Stimulated activated CD4-positive, alpha-beta T cell treated with anti-CD3 and anti-CD28 coated beads, Interleukin-12 subunit alpha, Interleukin-12 subunit beta, amount 100 ng/mL, for 24 hours (primary cell): ENCODE measurements around the gene RANBP2.
A peak's percentile ranks its signal among the peaks of the same experiment; 100 is the strongest.

Experiments used
- DNase-seq, 2 experiments: peaks; one replicate each; pipeline ENCODE4 v3.0.0-alpha.2; 2020; ENCODE audit warnings: low read depth in 2 of 2

RANBP2 gene

DNA sequence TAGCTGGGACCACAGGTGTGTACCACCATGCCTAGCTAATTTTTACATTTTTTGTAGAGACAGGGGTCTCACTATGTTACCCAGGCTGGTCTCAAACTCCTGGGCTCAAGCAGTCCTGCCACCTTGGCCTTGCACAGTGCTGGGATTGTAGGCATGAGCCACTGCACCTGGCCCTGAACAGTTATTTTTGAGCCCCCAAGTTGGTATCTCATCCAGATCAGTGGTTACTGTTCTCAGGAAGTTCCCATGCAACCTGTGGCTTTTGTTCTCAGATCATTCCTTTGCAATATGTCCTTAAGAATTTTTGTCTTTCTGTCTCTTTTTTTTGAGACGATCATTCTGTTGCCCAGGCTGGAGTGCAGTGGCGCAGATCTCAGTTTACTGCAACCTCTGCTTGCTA, 59.6 kb downstream of the RANBP2 start:
- DNase-seq = no peak

DNA sequence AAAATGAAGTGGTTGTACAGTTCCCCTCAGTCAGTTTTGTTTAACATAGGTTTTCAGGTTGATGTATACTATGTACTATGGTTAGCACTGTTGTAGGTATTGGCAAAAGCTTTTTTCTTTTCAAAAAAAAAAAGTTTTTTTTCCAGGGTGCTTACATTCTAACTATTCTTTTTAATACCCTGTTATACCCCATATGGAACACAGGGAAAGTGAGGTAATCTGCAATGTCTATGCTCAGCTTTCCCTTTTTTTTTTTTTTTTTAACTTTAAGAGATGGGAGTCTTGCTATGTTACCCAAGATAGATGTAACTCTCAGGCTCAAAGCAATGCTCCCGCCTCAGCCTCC, 66.7 kb downstream of the RANBP2 start:
- no peak for DNase-seq

DNA sequence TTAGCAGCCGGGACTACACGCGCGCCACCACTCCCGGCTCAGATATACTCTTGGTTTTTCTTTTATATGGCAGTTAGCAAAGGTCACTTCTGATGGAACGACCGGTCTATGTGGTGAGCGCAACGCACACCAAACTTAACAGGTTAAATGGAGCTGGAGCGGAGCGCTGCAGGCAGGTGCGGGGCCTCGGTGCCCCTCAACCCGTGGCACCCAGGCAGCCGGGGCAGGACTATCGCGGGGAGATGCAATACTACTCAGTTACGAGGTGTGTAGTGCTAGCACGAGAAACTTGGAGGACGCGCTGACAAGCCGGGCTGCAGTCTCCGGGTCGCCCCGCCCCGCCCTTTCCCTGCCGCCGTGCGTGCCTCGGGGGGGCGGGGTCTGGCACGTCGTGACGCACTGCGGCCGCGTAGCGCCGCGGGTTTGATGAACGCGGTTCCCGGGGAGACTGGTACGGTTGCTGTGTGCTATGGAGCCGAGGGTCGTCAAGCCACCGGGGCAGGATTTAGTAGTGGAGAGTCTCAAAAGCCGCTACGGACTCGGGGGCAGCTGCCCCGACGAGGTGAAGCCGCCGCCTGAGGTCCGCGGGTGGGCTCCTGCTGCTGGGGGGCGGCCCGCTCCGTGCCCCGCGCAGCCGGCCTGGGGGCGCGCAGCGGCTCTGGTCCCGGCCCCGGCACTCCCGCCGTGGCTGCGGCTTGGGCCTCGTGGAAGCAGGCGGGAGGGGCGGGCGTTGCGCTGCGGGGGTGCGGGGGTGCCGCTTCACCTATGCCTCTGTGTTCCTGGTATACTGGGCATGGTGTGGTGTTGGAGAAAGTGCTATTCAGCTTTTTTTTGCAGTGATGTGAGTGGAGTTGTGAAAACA, 67.3 kb downstream of the RANBP2 start, which contains the start of gene CCDC138:
CCDC138 (plus strand) TSS at position 418 of the 862 bp plus-strand sequence; CDS start at position 470, 52 bp downstream.
- peak; percentile 86 to 92 for DNase-seq

DNA sequence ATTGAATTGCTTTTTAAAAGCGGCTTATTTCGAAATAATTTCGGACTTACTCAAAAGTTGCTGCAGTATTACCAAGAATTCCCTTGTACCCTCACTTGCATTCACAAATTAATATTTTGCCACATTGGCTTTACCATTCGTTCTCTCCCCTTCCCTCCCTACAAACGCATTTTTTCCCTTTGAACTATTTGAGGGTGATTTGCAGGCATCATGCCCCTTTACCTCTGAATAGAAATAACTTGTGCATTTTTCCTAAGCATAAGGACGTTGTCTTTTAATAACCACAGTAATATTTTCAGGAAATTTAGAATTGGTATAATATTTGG, 67.9 kb downstream of the RANBP2 start:
- no peak for DNase-seq

DNA sequence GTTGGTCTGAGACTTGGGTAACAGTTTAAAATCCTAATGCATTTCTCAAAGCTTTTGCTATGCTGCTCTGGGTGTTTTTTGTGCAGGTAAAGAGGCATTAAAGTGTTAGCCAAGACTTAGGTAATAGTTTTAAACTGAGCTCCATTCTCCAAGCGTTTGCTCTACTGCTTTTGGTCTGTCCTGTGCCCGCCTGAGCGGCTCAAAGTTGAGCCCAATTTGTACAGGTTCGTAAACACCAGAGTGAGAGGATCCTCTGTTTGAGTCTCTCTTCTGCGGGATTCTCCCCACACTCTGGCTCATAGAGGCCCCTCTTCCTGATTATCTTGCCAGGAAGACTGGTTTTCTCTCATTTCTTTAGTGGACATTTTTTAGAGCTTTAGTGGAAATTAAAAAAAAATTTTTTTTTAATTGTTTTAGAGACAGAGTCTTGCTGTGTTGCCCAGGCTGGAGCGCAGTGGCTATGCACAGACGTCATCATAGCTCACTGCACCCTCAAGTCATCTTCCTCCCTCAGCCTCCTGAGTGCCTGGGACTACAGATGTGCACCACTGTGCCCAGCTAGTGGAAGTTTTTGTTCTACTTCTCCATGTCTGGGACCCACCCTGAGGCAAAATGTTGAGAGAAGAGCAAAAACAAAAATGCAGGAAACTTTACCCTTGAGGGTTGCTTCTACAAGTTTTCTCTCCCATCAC, 83.9 kb downstream of the RANBP2 start:
- no peak for DNase-seq

DNA sequence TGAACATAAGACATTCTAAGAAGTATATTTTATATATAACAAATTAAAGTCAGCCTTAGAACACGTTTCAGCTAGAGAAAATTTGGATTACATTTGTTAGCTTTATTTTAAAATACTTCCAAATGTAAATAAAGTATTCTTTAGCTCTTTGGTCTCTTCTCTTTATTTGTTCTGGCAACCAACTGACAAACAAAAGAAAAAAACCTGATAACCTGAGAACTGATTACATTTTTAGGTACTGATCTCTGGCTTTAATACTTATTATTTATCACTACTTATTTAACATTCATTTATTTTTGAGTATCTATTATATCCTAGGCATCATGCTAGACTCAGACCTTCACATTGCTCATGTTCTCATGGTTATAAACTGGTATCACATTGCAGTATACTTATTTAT, 85.8 kb downstream of the RANBP2 start:
- DNase-seq = no peak

DNA sequence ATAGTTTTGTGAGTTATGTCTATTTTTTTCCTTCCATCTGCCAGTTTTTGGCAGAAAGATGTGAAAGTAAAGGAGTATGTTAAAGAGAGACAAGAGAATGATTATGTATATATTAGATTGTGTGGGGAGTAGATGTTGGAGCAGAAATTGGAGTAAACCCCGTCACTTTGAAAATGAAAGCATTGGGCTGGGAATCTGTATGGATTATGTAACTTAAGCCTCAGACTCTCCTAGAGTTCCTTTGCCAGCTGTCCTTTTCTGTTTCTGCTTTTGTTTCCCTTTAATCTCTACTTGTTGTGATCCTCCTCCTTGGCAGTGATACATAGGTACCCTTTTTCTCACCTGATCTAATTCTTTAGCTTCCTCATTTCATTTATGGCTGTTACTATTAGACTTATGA, 86.5 kb downstream of the RANBP2 start:
- DNase-seq = no peak

DNA sequence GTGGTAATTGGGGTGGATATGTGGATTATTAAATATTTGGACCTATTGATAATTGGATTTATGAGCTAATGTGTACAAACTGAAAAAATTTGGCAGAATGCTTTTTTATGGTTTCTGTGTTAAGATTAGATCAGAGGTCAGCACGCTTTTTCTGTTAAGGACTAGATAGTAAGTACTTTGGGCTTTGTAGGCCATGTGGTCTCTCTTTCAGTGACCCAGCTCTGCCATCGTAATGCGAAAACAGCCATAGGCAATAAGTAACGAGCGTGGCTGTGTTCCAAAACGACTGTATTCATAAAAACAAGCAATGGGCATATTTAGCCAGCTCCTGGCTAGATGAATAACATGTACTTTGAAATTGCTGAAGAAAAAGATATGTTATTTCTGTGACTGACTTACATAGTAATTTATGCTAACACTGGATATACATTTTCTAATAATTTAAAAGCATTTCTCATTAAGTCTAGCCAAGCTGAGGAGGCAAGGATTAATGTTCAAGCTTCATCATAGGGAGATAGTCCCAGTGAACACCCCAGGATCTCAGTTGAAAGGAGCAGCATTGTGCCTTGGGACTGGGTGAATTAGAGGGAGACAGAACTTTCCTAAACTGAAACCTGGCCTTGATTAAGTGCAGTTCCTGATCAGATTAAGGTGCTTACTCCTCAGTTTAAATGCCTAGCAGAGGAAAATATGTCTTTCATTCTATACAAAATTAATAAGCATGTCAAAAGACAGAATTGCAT, 87.3 kb downstream of the RANBP2 start:
- no peak for DNase-seq

DNA sequence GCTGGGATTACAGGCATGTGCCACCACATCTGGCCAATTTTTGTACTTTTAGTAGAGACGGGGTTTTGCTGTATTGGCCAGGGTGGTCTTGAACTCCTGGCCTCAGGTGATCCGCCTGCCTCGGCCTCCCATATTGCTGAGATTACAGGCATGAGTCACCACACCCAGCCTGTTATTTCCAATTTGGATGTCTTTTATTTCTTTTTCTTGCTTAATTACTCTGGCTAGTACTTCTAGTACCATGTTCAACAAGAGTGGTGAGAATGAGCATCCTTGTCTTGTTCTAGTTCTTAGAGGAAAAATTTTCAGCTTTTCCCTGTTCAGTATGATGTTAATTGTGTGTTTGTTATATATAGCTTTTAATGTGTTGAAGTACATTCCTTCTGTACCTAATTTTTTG, 90.7 kb downstream of the RANBP2 start:
- no peak for DNase-seq

DNA sequence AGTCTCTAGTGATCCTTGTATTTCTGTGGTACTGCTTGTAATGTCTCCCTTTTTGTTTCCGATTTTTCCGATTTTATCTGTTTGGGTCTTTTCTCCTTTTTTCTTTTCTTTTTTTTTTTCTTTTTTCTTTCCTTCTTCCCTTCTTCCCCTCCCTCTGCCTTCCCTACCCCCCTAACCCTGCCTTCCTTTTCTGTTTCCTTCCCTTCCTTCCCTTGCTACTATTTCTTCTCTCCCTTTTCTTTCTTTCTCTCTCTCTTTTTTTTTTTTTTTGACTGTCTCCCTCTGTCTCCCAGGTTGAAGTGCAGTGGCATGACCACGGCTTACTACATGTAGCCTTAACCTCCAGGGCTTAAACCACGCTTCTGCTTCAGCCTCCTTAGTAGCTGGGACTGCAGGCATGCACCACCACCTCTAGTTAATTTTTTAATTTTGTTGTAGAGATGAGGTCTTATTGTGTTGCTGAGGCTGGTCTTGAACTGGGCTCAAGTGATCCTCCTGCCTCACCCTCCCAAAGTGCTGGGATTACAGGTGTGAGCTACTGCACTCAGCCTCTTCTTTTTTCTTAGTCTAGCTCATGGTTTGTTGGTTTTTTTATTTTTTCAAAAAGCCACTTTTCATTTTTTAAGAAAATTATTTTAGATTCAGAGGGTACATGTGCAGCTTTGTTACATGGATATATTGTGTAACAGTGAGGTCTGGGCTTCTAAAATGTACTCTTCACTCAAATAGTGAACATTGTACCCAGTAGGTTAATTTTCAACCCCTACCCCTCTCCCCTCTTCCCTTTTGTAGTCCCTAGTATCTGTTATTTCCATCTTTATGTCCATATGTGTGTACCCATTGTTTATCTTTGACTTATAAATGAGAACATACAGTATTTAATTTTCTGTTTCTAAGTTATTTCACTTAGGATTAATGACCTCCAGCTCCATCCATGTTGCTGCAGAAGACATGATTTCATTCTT, 92.0 kb downstream of the RANBP2 start:
- DNase-seq = no peak

DNA sequence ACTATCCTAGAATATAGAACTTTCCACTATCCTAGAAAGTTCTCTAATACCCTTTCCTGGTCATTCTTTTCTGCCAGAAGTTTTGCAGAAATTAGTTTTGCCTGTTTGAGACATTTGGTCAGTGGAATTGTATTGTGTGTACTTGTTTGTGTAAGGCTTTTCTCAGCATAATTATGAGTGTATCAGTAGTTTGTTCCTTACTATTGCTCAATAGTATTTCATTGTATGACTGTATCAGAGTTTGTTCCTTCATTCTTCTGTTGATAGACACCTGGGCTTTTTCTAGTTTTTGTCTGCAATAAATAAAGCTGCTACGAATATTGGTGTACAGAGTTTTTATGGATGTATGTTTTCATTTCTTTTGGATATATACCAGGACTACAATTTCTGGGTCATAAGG, 94.5 kb downstream of the RANBP2 start:
- DNase-seq = no peak

DNA sequence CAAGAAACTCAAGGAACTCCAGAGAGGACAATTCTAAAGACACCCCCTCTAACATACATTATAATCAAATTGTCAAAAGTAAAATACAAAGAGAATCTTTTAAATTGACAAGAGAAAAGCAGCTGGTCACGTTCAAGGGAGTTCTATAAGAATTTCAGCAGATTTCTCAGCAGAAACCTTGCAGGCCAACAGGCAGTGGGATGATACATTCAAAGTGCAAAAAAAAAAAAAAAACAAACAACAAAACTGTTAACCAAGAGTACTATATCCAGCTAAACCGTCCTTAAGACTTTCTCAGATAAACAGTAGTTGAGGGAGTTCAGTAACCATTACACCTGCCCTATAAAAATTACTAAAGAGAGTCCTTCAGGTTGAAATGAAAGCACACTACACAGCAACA, 101.2 kb downstream of the RANBP2 start:
- DNase-seq = no peak

DNA sequence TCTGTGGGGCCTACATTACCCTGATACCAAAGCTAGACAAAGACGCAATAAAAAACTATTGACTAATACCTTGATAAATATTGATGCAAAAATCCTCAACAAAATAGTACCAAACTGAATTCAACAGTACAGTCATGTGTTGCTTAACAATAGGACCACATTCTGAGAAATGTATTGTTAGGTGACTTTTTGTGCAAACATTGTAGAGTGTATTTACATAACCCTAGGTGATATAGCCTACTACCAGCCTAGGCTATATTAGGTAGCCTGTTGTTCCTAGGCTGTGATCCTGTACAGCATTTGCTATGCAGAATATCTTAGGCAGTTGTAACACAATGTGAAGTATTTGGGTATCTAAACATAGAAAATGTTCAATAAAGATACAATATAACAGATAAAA, 104.0 kb downstream of the RANBP2 start:
- DNase-seq = no peak

DNA sequence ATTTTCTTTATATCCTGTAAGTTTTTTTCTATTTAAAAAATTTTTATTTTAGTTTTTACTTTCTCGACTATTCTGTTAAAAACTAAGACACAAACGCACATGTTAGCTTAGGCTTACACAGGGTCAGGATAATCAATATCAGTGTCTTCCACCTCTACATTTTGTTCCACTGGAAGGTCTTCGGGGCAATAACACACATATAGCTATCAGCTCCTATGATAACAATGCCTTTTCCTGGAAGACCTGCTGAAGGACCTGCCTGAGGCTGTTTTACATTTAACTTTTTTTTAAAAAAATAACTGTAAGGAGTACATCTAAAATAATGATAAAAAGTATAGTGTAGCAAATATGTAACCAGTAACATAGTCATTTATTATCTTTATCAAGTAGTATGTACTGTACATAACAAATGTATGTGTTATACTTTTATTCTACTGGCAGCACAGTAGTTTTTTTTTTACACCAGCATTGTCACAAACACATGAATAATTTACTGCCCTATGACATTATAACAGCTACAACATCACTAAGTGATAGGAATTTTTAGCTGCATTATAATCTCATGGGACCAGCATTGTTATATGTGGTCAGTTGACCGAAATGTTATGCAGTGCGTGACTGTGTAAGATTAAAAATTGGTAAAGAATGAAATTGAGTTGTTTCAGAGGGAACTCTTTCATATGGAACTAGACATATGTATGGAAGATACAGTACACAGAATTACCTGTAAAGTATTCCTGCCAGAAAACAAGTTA, 105.2 kb downstream of the RANBP2 start:
- no peak for DNase-seq

DNA sequence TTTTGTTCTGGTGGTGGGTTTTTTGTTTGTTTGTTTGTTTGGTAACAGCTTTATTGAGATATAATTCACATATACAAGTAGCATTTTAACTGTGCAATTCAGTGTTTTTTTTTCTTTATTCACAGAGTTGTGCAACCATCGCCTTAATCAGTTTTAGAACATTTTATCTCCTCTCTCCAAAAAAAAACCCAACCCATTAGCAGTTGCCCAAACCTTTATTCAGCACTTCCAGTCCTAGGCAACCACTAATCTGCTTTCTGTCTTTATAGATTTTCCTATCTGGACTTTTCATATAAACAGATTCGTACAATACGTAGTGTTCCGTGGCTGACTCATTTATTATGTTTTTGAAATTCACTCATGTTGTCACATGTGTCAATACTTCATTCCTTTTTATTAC, 106.0 kb downstream of the RANBP2 start:
- DNase-seq = no peak

DNA sequence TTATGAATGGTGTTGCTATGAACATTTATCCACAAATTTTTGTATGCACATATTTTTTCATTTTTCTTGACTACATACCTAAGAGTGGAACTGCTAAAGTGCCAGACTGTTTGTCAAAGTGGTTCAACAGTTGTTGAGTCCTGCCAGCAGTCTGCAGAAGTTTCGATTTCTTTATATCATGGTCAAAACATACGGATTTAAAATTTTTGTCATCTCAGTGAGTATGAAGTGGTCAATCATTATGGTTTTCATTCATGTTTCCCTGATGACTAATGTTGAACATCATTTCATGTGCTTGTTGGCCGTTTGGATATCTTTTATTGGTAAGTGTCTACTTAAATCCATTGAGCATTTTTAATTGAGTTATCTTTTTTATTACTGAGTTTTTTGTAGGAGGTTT, 106.5 kb downstream of the RANBP2 start:
- DNase-seq = no peak

DNA sequence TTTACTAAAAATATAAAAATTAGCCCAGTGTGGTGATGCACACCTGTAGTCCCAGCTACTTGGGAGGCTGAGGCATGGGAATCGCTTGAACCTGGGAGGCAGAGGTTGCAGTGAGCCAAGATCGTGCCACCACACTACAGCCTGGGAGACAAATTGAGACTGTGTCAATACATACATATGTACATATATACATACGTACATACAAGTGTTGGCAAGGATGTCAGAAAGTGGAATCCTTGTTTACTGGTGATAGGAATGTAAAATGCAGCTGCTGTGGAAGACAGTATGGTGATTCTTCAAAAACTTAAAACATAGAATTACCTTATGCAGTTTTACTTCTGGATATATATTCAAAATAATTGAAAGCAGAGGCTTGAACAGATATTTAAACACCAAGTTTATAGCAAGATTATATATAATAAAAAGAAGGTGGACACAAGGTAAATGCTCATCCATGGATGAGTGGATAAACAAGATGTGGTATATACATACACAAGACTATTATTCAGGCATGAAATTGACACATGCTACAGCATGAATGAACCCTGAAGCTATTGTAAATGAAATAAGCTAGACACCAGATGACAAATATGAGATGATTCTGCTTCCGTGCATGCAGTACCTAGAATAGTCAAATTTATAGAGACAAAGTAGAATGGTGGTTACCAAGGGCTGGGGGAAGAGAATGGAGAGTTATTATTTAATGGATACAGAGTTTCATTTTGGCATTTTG, 110.5 kb downstream of the RANBP2 start:
- no peak for DNase-seq

DNA sequence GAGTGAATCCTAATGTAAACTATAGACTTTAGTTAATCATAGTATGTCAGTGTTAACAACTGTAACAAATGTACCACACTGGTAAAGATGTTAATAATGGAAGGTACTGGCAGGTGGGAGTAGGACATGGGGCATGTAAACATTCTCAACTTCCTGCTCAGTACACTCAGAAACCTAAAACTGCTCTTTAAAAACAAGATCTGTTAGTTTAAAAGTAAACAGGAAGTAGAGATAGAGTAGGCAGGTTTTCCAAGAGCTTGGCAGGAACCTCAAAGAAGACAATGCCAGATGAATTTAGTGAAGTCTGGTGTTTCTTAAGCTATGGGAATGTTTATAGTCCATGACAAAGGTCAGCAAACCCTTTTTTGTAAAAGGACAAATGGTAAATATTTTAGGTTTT, 113.9 kb downstream of the RANBP2 start:
- no peak for DNase-seq

DNA sequence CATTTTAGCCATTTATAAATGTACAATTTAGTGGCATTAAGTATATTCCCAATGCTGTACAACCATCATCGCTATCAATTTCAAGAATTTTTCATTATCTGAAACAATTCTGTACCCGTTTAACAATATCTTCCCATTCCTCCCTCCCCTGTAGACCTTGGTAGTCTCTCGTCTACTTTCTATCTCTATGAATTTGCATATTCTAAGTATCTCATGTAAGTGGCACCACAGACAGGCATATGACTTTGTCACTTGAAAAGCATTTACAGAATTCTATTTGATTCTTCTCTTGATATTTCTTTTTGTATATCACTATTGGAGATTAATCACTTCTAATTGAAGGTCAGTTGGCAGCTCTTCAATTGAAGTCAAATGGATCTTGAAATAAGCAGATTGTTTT, 115.3 kb downstream of the RANBP2 start:
- DNase-seq = no peak

DNA sequence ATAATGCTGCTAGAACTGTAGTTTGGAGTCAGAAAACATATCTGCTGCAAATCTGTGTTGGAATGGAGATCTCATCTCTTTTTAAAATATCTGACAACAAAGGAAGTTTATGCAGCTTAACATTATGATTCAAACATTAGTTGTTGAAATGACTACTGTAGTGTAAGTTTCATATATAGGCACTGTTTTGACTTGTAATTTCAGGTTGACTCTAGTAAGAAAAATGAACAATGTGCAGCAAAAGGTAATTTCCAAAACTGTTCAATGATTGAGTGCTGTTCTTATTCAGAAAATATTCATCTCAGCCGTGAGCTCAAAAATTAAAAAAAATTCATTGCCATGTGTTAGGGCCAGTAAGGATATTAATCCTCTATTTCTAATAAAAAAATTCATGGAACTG, 115.8 kb downstream of the RANBP2 start:
- DNase-seq = no peak
